NCI-H526 (cell line): Measurements from ENCODE around the gene PRELID2.
"Not testable (repeated sequence)": the region's sequence is repeated elsewhere in the genome, so short reads cannot be mapped to it uniquely, and the experiment has no call there.

ENCODE experiments used
- DNase-seq, 2 experiments: peaks; one replicate each; lab custom pipeline; 2025; lab: John Stamatoyannopoulos, UW

PRELID2 gene

GRCh38 chr5:145743396-145744061 is 91.6 kb downstream of the PRELID2 start:
- no peak for DNase-seq

- no peak for DNase-seq
Measured at GRCh38 chr5:145739843-145740242, 95.3 kb downstream of the PRELID2 start.

- no peak for DNase-seq
Measured at GRCh38 chr5:145738227-145738626, 96.9 kb downstream of the PRELID2 start.

DNA sequence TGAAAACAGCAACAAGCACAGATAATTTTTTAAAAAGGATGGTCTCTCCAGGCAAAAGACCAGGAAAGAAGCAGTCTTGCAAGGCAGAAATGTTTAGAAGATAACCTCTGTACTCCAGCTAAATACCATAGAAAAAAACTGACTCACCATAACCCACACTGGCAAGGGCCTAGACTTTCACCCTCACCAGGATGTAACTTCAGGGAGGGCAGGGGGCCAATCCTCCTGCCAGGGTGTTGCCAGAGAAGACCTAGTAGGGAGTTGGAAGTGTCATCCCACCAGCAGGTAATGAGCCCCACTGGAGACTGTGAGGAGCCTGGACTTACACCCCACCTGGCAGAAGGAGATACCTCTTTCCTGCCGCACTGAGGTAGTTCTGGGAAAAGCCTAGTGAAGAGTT is 97.6 kb downstream of the PRELID2 start:
- DNase-seq = no peak

DNA sequence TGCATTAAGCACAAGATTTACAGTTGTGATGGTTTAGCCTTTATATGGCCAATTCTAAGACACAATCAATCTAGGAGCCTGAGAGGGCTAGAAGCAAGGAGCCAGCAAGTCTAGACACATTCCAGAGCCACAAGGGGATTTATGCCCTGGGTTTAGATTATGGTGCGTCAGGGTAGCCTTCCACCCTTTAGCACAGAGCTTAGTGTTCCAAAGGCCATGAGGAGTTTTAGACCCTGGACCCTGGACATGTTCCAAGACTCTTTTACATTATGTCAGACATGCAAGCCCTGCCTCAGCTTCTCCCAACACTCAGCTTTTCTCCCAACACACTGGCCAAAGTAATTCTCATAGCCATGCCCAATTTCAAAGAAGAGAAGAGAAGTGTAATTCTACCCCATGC is 105.2 kb downstream of the PRELID2 start:
- not testable (repeated sequence) for DNase-seq

- DNase-seq = no peak
Measured at GRCh38 chr5:145723516-145723915, 111.6 kb downstream of the PRELID2 start.

GRCh38 chr5:145718956-145719355 is 116.2 kb downstream of the PRELID2 start:
- peak in 1 of 2 experiments; percentile 26 for DNase-seq

- DNase-seq = no peak
Measured at GRCh38 chr5:145715412-145715811, 119.7 kb downstream of the PRELID2 start.

GRCh38 chr5:145712245-145712644 is 122.9 kb downstream of the PRELID2 start:
- DNase-seq = no peak

DNA sequence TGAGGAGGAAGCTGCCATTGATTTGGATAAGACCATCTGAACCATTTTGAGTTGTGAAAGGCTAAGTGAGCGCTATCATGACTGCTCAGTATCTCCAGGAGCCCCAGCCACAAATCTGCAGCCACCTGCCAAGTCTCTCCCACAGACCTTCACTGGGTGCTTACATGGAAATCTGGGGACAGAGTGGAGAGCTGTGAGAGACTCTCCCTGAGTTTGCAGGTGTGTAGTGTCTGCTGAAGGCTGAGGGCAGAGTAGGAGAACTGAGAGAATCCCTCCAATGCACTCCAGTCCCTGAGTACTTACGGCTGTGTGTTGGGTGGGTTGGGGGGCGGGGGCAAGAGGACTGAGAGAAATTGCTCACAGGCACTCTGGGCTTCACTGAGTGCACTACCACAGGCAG is 123.7 kb downstream of the PRELID2 start:
- no peak for DNase-seq
